Fibroblast of lung (primary cell): ENCODE measurements around the gene ZNF688. TPM values are rescaled to one million over a fixed set of nuclear protein-coding genes. Genes with fewer than 3 reads are reported as not detected.
"Not testable (repeated sequence)": the region's sequence is repeated elsewhere in the genome, so short reads cannot be mapped to it uniquely, and the experiment has no call there.

Experiments
- DNase-seq, 2 donors: peaks; one replicate each; pipeline versions ENCODE4 v3.0.0 to v3.0.0-alpha.2; 2010; ENCODE audit warnings: low read depth in 2 of 2
- H2AFZ ChIP-seq: 2 replicates; pipeline ENCODE4 v1.5.1; 2012; ENCODE audit warnings: low read length, control low read depth, inconsistent platforms
- H3K27ac ChIP-seq: 2 replicates; pipeline ENCODE4 v1.5.1; 2011; ENCODE audit warnings: low read length, control low read depth; ENCODE audit not compliant: insufficient read depth
- H3K27me3 ChIP-seq: 2 replicates; pipeline ENCODE4 v1.5.1; 2011; ENCODE audit warnings: mild to moderate bottlenecking, low read length; ENCODE audit not compliant: control insufficient read depth, insufficient read depth
- H3K36me3 ChIP-seq: 2 replicates; pipeline ENCODE4 v1.5.1; 2011; ENCODE audit warnings: low read length; ENCODE audit not compliant: control insufficient read depth, insufficient read depth
- H3K4me1 ChIP-seq: 2 replicates; pipeline ENCODE4 v1.5.1; 2011; ENCODE audit warnings: low read length; ENCODE audit not compliant: control insufficient read depth, insufficient read depth; ENCODE audit errors: extremely low read depth
- H3K4me2 ChIP-seq: 2 replicates; pipeline ENCODE4 v1.5.1; 2011; ENCODE audit warnings: low read length, control low read depth; ENCODE audit not compliant: insufficient read depth; ENCODE audit errors: extremely low read depth
- H3K4me3 ChIP-seq, 4 experiments: fragments of 200-600 bp in 1 of 4; sonication (generic) in 1 of 4; replicated peaks in 1 of 4; 2 replicates each; pipeline ENCODE4 v1.5.1; 2011 to 2016; ENCODE audit warnings: low read length in 4 of 4, low read depth in 3 of 4, mild to moderate bottlenecking in 3 of 4, control low read depth in 2 of 4, inconsistent platforms in 1 of 4, mixed read lengths in 1 of 4; ENCODE audit not compliant: insufficient read depth in 1 of 4; ENCODE audit errors: control extremely low read depth in 1 of 4
- H3K79me2 ChIP-seq: 2 replicates; pipeline ENCODE4 v1.5.1; 2012; ENCODE audit warnings: mild to moderate bottlenecking, low read length, inconsistent platforms; ENCODE audit not compliant: control insufficient read depth, insufficient read depth
- H3K9ac ChIP-seq: 2 replicates; pipeline ENCODE4 v1.5.1; 2011; ENCODE audit warnings: mild to moderate bottlenecking, low read length, control low read depth; ENCODE audit not compliant: insufficient read depth
- H3K9me3 ChIP-seq: 2 replicates; pipeline ENCODE4 v1.5.1; 2012; ENCODE audit warnings: low read depth, low read length; ENCODE audit not compliant: control insufficient read depth, insufficient read depth
- H4K20me1 ChIP-seq: 2 replicates; pipeline ENCODE4 v1.5.1; 2011; ENCODE audit warnings: low read length; ENCODE audit not compliant: control insufficient read depth, insufficient read depth; ENCODE audit errors: extremely low read depth
- EZH2 ChIP-seq: IDR thresholded peaks from 2 replicates; pipeline ENCODE4 v1.5.1; 2012; ENCODE audit warnings: low read length, control low read depth, mild to moderate bottlenecking; ENCODE audit errors: missing control alignments
- polyA plus RNA-seq, 2 donors: library from polyadenylated mRNA; depleted of rRNA in 1 of 2; stranded (reverse) in 1 of 2; unstranded in 1 of 2; fragments of >200 nt; gene quantifications; 2 replicates each; pipeline ENCODE4 v1.2.1, GENCODE V29; 2011 to 2012; ENCODE audit warnings: missing spikeins in 1 of 2
- total RNA-seq: library from RNA; depleted of rRNA; stranded (reverse); fragments of >200 nt; gene quantifications from 2 replicates; pipeline ENCODE4 v1.2.1, GENCODE V29; 2014
- TF ChIP-seq, protein P1 (sequence below), 2 donors: IDR thresholded peaks in 1 of 2; conservative IDR thresholded peaks in 1 of 2; 1 replicate in 1 of 2; 2 replicates in 1 of 2; pipeline ENCODE4 v1.5.1; 2011 to 2012; ENCODE audit warnings: low read length in 2 of 2, control low read depth in 1 of 2, inconsistent platforms in 1 of 2, low read depth in 1 of 2, mild to moderate bottlenecking in 1 of 2

Gene ZNF688
- total and polyA plus RNA-seq, 2 donors (not counting 1 experiment from before 2014, with no cell fraction given) = 3.0 to 12.9 TPM

DNA sequence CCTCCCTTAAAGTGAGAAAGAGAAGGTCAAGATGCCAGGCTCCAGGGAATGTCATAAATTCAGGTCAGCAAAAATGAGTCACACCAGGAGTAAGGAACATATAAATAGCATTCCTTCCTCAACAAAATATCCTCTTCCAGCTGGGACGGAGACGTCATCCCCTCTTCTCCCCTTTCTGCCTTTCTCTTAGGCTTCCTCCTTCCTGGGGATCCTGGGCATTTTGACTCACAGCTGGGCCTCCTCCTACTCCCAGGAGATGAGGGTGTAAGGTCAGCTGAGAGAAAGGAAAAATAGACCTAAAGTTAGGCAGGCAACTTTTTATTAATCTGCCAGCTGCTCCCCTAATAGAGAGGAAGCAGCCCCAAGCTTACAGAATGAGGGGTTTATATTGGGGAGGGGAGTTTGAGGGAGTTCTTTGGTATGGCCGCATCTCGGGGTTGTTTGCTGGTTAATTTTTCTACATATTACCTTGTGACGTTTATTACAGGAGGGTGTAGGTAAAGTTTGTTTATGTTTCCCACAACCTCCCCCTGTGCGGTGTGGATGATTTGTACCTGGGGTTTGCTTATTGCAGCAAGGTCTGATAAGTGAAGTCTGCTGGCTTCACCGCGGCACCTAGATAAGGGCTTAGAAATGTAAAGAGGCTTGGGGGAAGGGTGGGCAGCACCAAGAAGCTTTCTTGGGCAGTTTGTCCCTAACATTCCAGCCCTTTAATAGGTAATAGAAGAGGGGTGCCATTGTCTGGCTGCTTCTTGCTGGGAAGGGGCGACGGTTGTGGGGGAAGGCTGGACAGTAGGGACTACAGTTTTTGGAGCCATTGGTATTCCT is 29.8 kb downstream of the ZNF688 start:
- Histone ChIP-seq H2AFZ (no peak overlapping the region), H3K27me3 (no peaks in the 10 kb centered on the region), H3K4me1 (peaks cover 2% of the 10 kb centered on the region), H3K9ac (no peak overlapping the region), H3K27ac (no peak overlapping the region), H3K4me2 (no peak overlapping the region), H3K9me3 (no peaks in the 10 kb centered on the region), H4K20me1 (no peaks in the 10 kb centered on the region), H3K4me3 (no peak overlapping the region), H3K36me3 (no peaks in the 10 kb centered on the region), H3K79me2 (no peaks in the 10 kb centered on the region)
- no peak for TF ChIP-seq EZH2
- TF ChIP-seq, protein P1, sequence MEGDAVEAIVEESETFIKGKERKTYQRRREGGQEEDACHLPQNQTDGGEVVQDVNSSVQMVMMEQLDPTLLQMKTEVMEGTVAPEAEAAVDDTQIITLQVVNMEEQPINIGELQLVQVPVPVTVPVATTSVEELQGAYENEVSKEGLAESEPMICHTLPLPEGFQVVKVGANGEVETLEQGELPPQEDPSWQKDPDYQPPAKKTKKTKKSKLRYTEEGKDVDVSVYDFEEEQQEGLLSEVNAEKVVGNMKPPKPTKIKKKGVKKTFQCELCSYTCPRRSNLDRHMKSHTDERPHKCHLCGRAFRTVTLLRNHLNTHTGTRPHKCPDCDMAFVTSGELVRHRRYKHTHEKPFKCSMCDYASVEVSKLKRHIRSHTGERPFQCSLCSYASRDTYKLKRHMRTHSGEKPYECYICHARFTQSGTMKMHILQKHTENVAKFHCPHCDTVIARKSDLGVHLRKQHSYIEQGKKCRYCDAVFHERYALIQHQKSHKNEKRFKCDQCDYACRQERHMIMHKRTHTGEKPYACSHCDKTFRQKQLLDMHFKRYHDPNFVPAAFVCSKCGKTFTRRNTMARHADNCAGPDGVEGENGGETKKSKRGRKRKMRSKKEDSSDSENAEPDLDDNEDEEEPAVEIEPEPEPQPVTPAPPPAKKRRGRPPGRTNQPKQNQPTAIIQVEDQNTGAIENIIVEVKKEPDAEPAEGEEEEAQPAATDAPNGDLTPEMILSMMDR (conservative IDR thresholded peaks at IDR 0.05 in 1 of 2, IDR thresholded peaks at IDR 0.05 in 1 of 2; ENCODE audit: low read depth in 1 of 2, low read length in 2 of 2) = no peak
- peak; percentile 69 to 77 for DNase-seq

DNA sequence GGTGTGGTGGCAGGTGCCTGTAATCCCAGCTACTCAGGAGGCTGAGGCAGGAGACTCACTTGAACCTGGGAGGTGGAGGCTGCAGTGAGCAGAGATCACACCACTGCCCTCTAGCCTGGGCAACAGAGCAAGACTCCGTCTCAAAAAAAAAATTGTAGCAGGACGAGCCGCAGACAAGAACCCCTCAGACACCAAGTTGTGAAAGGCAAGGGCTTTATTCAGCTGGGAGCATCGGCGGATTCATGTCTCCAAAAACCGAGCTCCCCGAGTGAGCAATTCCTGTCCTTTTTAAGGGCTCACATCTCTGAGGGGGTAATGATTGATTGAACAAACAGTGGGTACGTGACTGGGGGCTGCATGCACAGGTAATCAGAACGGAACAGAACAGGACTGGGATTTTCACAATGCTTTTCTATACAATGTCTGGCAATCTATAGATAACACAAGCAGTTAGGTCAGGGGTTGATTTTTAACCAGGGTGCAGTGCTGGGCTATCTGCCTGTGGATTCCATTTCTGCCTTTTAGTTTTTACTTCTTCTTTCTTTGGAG is 30.5 kb downstream of the ZNF688 start:
- H3K4me1 ChIP-seq, H3K4me2 ChIP-seq, H3K36me3 ChIP-seq, H3K9ac ChIP-seq, H3K79me2 ChIP-seq, H3K27ac ChIP-seq, H3K4me3 ChIP-seq, H2AFZ ChIP-seq, H3K27me3 ChIP-seq, H4K20me1 ChIP-seq, H3K9me3 ChIP-seq, DNase-seq: not testable (repeated sequence)

DNA sequence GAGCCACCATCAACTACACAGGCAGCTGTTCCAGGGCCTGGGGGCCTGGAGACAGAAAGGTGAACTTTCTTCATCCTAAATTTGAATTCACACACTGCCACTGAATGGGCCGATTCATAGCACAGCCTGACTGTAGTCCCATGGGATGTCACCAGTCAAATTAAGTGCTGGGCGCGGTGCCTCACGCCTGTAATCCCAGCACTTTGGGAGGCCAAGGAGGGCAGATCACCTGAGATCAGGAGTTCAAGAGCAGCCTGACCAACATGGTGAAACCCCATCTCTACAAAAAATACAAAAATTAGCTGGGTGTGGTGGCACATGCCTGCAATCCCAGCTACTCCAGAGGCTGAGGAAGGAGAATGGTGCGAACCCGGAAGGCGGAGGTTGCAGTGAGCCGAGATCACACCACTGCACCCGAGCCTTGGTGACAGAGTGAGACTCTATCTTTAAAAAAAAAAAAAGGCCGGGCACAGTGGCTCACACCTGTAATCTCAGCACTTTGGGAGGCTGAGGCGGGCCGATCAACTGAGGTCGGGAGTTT is 31.5 kb downstream of the ZNF688 start:
- H3K4me1 ChIP-seq, H3K4me3 ChIP-seq, H3K9me3 ChIP-seq, H3K79me2 ChIP-seq, H4K20me1 ChIP-seq, H3K27me3 ChIP-seq, H3K36me3 ChIP-seq, H3K9ac ChIP-seq, DNase-seq, H3K4me2 ChIP-seq, H3K27ac ChIP-seq, H2AFZ ChIP-seq: not testable (repeated sequence)
